Retina (tissue), 1 donor: ENCODE results near the gene CACTIN.
"Not testable (repeated sequence)": the region's sequence is repeated elsewhere in the genome, so short reads cannot be mapped to it uniquely, and the experiment has no call there.

ENCODE experiments used
- DNase-seq: peaks from one replicate; pipeline ENCODE4 v3.0.0-alpha.2; 2016

The CACTIN gene

DNA sequence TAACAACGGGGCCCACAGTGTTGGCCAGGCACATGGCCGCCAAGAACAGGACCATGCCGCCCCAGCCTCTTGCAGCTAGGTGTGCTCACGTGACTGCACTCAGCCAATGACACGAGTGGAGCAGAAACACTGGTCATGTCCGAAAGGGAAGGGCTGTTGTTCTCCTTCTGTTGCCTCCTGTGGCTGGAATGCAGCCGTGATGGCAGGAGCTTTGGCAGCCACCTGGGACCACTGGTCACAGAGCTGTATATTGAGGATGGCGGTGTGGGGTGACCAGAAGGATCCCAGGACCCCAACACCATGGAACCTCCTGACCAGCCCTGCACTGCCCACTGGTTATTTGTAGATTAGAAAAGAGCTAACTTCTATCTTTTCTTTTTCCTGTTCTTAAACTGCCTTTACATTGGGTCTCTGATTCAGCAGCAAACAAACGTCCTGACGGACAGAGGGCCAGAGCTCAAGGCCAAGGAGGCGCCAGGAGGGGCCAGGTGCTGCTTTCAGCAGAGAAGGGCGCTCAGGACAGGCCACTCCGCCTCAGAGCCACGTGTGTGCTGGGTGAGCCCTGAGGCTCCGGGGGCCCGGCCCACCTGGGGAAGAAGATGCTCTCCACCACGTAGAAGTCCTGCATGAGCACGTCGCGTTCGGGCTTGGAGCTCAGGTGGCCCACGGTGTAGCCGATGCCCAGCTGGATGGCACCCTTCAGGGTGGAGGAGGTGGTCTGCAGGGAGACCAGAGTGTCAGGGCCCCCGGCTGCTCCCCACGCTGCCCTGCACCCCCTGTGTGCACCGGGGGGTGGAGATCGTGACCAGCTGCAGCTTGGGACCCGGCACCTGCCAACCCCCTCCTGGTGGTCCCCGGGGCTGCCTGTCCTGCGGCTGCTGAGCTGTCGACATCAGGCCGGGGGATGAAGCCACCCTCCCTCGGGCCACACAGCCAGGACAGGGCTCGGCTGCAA lies 35.0 kb upstream of the CACTIN start:
- no peak for DNase-seq

GRCh38 chr19:3660493-3661219 lies 34.1 kb upstream of the CACTIN start:
- DNase-seq, result no peak

GRCh38 chr19:3659746-3660112 lies 33.1 kb upstream of the CACTIN start:
- no peak for DNase-seq

DNA sequence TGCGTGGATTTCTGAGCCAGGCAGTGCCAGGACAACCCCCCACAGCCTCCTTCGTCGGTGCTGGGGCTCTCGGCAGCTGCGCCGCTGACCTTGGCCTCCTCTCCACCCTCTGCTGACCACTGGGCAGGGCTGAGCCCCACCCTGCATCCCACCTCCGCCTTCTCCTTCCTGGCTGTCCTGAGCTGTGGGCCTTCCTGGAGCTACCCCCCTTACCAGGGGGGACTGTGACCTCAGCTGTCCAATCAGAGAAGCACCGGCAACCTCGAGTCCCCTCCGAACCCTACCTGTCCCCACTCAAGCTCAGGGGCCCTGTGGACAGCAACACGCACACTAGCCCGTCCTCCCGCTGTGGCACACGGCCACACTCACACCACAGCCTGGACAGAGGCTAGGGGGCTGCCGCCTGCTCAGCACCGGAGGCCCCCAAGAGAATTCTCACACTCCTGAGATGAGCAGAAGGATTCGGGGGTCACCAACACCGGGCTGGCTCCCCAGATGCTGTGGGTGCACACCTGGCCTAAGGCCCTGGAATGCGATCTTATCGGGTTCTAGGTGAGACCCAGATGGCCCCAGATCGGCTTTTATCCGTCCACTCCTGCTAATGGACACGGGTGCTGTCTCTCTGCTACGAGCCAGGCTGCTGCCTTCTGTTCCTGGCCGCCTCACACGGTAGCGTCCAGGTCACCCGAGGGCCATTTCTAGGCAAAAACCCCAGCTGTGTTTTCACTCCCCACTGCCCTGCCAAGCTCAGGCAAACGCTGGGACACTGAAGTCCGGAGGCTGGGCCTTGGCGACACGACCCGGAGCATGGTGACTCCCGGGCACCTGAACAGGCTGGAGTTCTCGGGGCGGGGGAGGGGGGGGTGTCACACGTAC lies 32.5 kb upstream of the CACTIN start:
- DNase-seq, result no peak

DNA sequence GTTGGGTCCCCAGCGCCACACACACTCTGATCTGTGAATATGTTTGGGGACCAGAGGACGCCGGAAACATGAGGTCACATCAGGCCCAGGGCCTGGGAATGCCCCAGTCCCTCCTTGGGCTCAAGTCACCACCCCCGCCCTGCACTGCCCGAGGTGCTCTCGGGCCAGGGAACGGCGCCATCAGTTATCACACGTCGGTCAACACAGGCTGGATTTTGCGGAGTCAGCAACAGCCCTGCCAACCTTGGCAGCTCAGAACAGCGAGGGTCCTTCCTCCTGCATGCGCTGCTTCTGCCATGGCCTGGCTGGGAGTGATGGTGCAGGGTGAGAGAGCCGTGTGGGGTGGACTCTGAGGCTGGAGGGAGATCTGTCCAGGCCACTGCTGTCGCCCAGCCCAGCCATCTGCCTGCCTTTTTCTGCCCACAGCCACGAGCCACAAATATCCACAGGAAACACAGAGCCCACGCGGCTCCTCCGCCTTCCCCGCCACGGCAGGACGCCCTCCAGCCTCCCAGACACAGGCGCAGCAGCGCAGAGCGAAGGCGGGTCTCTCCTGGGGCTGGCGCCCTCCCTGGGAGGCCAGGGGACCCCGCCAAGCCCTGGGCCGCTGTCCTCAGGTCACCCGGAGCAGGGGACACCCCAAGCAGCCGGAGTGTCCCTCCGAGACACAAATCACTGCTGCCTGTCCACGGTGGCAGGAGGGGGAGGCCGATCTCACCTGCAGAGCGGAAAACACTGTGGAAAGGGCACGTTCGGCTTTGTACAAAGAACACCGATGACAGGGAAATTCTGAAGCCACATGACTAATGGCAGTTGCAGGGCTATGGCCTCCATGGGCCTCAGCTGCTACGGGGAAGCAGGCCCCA lies 31.6 kb upstream of the CACTIN start:
- no peak for DNase-seq

- no peak for DNase-seq
Measured at GRCh38 chr19:3657395-3657769, 30.8 kb upstream of the CACTIN start.

DNA sequence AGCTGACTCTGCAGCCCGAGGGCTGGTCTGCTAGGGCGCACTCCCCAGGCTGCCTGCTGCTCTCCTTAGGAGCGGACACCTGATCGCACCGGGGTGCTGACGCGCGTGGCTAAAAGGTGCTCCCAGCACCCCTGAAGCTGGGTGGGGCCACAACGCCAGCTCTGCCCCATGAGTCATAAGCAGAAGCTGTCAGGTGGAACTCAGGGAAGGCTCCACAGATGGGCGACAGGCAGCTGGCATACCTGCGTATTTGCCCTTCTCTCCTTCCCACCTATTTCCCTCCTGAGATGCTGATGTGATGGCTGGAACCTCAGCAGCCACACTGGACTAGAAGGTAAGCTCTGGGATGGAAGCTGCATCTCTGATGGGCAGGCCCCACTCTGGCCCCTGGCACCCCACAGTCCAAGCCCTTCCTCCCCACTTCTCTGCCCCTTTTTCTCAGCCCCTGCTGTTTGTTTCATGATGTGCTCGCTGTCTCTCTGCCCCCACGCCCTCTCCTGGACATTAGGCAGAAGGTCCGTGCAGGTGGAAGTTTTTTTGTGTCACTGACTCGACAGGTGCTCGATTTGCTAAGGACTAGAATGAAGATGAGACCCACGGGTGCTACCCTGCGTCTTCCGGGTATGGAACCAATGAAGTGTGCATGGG lies 30.3 kb upstream of the CACTIN start:
- DNase-seq, result no peak

- peak; percentile 37 for DNase-seq
Measured at GRCh38 chr19:3656073-3656746, 29.6 kb upstream of the CACTIN start.

DNA sequence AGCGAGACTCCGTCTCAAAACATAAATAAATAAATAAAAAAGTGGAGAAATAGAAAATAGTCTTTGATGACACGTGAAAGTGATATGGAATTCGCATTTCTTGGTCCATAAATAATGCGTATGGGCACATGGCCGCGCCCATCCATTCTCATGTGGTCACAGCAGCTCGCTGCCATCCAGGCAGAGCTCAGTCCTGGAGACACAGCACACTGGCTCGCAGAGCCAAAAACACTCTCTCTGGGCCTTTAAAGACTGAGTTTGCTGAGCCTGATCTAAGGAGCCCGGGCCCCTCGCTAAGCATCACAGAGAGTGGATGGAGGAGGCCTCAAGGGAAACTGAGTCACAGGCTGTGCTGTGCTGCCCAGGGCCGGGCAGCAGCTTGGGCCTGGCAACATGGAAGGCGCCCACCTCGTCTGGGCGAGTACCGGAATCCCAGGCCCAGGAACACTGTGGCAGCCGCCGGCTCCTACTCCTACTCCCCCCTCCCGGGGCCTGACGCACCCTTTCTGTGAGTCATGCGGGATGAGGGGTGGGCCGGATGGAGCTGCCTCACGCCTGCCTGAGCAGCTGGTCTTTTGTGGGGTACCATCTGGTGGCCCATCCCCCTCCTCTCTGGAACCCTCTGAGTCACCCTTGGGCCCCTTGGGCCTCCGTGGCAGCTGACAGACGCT lies 28.9 kb upstream of the CACTIN start:
- DNase-seq, result no peak

DNA sequence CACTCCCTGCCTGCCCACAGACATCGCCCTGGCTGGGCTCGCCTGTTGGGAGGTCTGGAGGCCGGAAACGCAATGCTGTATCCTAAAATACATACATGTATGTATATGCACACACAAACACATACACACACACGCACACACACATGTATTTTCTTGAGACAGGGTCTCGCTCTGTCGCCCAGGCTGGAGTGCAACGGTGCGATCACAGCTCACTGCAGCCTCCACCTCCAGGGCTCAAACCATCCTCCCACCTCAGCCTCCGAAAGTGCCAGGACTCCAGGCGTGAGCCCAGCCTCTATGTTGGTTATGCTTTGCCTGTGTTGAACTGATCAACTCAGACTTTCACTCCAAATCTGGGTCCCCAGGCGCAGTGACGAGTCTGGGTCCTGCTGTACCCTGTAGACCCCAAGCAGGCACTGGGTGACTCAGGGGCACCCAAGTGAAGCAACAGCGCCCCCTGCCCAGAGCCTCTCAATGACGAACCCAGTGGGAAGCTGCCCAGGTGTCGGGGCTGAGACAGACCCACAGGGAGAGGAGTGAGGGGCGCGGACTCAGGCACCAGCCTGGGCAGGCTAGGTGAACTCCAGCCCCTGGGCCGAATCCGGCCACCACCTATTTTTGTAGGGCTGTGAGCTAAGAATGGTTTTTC lies 27.4 kb upstream of the CACTIN start:
- no peak for DNase-seq

- DNase-seq, result no peak
Measured at GRCh38 chr19:3653081-3653795, 26.6 kb upstream of the CACTIN start.

DNA sequence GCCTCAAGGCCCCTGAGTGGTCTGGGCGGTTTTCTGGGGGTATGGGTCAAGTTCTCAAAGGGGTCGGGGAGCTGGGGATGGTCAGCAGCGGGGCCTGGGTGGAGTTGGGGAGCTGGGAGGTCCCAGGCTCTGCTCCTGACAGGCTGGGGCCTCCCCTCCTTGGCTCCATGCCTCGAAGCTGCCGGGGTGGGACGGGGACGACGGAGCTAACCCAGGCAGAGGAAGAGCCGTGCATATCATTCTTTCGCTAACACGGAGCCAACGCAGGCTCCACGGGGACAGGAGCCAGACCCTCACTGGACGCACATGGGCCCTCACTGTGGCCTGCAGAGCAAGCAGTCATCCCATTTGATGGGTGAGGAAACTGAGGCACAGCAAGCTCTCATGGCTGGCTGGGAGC lies 25.8 kb upstream of the CACTIN start:
- DNase-seq, result no peak

GRCh38 chr19:3651684-3652083 lies 25.1 kb upstream of the CACTIN start:
- no peak for DNase-seq

- DNase-seq, result no peak
Measured at GRCh38 chr19:3649888-3650287, 23.3 kb upstream of the CACTIN start.

DNA sequence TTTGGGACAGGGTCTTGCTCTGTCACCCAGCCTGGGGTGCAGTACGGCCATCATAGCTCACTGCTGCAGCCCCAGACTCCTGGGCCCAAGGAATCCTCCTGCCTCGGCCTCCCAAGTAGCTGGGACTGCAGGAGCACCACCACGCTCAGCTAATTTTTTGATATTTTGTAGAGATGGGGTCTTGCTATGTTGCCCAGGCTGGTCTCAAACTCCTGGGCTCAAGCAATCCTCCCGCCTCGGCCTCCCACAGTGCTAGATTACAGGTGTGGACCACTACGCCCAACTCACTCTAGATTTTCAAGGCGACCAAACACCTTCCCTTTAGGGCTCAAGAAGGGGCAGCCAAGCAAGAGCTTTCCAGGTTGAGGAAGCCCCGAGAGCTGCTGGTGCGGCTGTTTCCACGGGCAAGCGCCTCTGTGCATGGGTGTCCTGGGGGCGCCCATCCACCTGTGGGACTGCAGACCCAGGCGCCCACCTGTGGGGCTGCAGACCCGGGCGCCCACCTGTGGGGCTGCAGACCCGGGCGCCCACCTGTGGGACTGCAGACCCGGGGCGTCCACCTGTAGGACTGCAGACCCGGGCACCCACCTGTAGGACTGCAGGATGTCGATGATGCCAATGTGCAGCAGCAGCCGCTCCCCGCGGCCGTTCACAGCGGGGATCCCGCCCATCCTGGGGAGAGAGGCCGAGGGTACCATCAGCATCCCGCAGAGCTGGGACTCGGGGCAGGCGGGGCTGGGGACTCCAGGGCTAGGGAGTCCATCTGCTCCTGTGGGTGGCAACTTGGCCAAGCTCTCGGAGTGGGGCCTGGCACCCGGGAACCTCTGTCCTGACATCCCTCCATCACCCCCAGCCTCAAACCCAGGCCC lies 21.7 kb upstream of the CACTIN start:
- no peak for DNase-seq

DNA sequence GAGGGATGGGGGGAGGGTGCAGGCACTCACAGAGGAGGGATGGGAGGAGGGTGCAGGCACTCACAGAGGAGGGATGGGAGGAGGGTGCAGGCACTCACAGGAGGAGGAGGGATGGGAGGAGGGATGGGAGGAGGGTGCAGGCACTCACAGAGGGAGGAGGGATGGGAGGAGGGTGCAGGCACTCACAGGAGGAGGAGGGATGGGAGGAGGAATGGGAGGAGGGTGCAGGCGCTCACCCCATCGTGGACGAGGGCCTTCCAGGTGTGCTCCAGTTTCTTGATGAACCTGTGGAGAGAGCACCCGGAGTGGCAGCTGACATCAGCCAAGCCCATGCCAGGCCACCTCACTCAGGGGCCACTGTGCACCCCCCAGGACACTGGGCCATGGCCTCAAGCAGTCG lies 20.5 kb upstream of the CACTIN start:
- not testable (repeated sequence) for DNase-seq

DNA sequence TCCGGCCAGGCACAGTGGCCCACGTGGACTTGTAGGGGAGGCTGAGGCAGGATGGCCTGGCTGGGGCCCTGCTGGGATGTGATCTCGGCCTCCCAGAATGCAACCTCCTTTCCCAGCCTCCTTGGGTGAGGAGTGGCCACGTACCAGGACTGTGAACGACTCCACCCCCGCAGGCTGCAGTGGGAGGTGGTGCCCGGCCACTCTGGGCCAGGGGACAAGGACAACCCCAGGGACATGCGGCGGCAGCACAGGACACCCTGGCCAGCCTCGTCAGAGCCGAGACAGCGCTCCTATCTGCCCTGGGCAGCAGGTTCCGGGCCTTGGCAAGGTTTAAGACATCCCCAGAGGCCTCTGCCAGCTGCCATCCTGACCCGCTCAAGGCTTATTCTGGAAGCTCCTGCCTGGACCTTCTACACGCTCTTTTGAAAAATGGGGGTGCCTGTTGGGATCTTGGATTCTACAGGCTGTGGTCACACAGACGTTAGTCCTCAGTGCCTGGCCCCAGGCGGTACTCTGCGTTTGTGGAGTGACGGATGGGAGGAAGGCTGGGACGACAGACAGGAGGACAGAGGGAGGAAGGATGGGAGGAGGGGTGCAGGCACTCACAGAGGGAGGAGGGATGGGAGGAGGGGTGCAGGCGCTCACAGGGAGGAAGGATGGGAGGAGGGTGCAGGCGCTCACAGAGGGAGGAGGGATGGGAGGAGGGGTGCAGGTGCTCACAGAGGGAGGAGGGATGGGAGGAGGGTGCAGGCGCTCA lies 19.9 kb upstream of the CACTIN start:
- DNase-seq, result no peak
